HG02938 (cell line): ENCODE data around the gene SVOP.
"Not testable (repeated sequence)": the region's sequence is repeated elsewhere in the genome, so short reads cannot be mapped to it uniquely, and the experiment has no call there.

Experiments
- ATAC-seq: cut with Tn5 transposase; IDR thresholded peaks from one replicate; pipeline ENCODE4 v1.9.1; 2021; ENCODE audit warnings: mild to moderate bottlenecking, moderate library complexity; ENCODE audit not compliant: unreplicated experiment

SVOP gene

GRCh38 chr12:108896336-108896735, 124.5 kb downstream of the SVOP start:
- no peak for ATAC-seq

GRCh38 chr12:108895220-108895802, 125.6 kb downstream of the SVOP start:
- ATAC-seq: no peak

DNA sequence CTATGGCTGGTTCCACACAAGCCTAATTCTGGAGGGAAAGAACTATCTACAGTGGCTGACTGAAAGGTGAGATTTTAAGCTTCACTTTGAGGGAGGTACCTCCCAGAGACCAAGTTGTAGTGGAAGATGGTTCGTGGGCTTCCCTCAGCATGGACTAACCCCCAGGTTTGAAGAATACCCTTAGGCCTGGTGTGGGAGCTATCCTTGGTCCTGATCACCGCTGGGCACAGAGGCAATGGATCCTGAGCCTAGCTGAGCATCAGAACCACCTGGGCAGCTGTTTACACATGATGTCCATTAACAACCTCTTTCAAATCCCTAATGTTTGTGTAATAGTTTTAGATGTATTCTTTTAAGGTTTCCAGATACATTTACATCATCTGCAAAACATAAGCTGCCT, 130.7 kb downstream of the SVOP start:
- no peak for ATAC-seq

- no peak for ATAC-seq
Measured at GRCh38 chr12:108888031-108888430, 132.8 kb downstream of the SVOP start.

GRCh38 chr12:108886873-108887629, 133.8 kb downstream of the SVOP start:
- no peak for ATAC-seq

DNA sequence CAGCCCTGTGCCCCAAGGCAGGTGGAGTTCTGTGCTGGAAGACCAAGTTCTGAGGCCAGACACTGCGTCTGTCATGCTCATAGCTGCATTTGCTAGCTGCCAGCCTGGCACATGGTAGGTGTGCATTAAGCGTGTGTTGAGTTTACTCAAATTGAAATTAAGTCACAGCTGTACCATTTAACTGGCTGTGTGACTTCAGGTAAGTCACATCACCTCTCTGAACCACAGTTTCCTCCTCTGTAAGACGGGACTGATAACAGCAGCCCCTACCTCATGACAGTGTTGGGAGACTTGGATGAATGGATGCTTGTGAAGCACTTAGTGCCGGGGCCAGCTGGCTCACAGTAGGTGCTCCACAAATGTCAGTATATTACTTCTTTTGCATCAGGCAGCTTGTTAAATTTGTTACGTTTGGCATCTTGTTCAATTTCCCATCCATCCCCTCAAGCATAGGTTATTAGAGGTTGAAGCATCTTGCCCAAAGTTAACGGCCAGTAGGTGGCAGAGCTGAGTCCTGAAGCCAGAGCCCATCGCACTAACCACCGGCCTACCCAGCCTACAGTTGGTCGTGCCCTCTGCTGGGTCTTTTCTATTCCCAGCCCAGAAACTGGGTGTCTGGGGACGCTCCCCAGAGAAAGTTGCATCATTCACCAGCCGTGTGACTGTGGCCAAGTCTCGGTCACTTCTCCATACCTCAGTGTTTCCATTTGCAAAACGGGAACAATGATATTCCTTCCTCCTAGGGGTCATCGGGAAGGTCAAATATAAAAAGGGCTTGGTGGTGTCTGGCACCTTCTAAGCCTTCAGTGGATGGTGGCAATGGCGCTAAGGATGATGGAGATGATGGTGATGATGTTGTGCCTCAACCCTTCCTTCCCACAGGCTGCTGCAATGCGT, 136.5 kb downstream of the SVOP start:
- ATAC-seq: no peak

GRCh38 chr12:108881953-108882352, 138.9 kb downstream of the SVOP start:
- no peak for ATAC-seq

DNA sequence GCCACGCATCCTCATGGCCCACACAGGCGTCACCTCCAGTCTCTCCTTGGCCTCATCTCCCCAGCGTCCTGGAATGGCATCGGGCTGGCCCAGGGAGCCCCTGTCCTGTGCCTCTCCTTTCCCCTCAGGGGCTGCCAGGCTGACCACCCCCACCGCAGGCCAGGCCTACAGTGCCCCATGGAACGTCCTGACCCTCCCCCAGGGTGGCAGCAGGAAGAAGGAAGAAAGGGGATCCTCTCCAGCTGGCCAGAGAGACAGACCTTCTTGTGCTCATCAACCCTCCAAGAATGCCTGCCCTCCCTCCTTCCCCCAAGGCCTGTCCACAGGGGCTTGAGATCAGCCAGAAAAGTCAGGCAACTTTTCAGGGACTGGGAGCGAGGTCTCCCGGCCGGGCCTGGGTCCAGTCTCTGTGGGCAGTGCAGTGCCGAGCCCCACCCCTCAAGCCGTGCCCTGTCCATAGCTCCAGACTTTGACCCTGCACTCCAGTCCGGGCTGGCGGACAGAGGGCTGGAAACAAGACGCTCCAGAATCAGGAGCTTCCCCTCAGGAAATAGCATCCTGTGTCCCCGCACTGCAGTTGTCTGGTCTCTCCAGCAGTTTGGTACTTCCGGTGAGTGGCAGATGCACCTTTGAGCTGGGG, 141.1 kb downstream of the SVOP start, which contains the start of gene DAO:
DAO (plus strand) TSS at position 478 of the 640 bp plus-strand sequence. CDS start 4,915 bp downstream, outside the sequence.
- ATAC-seq: no peak

DNA sequence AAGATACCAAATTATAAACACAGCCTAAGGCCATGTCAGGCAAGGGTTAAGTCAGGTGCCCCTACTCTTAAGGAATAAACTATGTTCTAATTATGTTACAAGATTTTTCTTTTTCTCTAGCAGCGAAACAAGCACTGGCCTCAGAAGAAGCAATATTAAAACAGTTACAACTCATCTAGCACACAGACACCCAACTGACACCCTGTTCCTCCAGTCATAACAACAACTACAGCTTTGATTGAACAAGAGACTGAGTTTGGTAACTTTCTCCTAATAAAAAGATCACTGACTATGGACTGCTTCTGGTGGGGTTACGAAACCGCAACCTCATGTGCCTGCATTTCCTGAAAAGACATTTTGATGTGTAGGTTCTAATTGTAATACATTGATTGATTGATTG, 144.3 kb downstream of the SVOP start:
- ATAC-seq: no peak

GRCh38 chr12:108875682-108876361, 145.0 kb downstream of the SVOP start:
- no peak for ATAC-seq

DNA sequence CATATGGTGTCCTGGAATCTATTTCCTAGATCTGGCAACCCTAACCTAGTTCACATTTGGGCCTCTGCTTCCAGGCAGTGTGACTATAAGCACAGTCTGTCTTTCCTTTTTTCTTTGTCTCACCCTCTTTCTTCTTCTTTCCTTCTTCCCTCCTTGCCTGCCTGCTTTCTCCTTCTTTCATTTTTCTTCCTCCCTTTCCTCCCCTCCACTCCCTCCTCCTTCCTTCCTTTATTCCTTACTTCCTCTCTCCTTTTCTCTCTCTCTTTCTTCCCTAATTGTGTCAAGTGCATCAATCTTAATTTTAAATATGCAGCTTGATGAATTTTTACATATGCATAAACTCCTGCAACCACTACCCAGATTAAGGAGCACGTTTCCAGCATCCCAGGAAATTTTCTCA, 145.6 kb downstream of the SVOP start:
- ATAC-seq: no peak

DNA sequence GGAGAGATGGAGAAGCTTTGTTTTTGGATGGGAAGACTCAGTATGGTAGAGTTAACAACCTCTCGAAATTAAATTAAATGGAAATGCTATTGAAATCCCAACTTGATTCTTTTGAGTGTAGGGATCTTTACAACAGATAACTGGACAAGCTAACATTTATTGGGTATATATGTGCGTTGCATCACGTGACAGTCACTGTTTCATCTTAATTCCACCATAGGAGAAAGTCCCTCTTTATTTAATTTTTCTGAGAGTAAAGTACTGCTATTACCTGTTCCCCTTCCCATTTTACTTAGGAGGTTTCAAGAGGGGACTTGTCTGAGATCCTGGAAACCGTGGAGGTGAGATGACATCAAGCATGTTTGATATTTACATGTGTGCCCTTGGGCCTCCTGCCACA, 152.1 kb downstream of the SVOP start:
- ATAC-seq: no peak

DNA sequence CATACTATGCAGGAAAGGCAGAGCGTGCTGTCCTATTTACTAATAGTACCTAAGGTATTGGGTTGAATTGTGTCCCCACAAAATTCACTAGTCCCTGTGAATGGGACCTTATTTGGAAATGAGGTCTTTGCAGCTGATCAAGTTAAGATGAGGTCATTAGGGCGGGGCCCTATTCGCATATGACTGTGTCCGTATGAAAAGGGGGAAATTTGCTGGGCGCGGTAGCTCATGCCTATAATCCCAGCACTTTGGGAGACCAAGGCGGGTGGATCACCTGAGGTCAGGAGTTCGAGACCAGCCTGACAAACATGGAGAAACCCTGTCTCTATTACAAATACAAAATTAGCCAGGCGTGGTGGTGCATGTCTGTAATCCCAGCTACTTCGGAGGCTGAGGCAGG, 154.8 kb downstream of the SVOP start:
- ATAC-seq: not testable (repeated sequence)

- ATAC-seq: no peak
Measured at GRCh38 chr12:108865169-108865568, 155.7 kb downstream of the SVOP start.

DNA sequence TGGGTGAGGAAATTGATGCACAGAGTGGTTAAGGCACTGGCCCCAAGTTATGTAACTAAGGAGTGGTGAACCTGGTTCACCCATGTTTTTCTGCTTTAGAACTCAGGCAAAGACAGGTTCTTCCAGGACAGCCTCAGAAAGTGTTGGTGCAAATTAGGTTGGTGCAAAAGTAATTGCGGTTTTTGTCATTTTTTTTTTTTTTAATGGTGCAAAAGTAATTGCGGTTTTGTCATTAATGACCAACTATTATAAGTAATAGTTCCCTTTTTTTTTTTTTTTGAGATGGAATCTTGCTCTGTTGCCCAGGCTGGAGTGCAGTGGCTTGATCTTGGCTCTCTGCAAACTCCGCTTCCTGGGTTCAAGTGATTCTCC, 158.3 kb downstream of the SVOP start:
- ATAC-seq: no peak

- no peak for ATAC-seq
Measured at GRCh38 chr12:108861878-108862587, 158.8 kb downstream of the SVOP start.

GRCh38 chr12:108860443-108860842, 160.4 kb downstream of the SVOP start:
- ATAC-seq: no peak

GRCh38 chr12:108859923-108860291, 161.0 kb downstream of the SVOP start:
- no peak for ATAC-seq

DNA sequence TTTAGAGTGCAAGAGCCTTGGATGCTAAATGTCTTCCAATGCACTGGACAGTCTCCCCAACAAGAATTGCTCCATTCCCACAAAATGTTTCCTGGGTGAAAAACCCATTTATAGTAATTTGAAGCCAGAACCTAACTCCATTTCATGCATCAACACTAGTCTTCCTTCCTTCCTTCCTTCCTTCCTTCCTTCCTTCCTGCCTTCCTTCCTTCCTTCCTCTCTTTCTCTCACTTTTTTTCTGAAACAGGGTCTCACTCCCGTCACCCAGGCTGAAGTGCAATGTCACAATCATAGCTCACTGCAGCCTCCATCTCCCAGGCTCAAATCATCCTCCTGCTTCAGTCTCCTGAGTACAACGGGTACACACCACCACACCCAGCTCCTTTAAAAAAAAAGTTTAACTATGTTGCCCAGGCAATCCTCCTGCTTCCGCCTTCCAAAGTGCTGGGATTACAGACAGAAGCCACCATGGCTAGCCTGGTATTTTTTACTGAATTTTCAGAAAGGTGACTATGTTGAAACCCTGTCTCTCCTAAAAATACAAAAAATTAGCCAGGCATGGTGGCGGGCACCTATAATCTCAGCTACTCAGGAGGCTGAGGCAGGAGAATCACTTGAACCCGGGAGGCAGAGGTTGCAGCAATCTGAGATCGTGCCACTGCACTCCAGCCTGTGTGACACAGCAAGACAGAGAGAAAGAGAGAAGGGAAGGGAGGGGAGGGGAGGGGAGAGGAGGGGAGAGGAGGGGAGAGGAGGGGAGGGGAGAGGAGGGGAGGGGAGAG, 161.5 kb downstream of the SVOP start:
- ATAC-seq: not testable (repeated sequence)
